Occipital lobe (tissue), 2 donors: Measurements from ENCODE around the gene CD52. TPM values are rescaled to one million over a fixed set of nuclear protein-coding genes. Genes with fewer than 3 reads are reported as not detected.
"Not testable (repeated sequence)": the region's sequence is repeated elsewhere in the genome, so short reads cannot be mapped to it uniquely, and the experiment has no call there.

ENCODE experiments used
- DNase-seq: peaks from one replicate; lab custom pipeline; 2025; lab: John Stamatoyannopoulos, UW
- total RNA-seq: library from RNA; depleted of rRNA; stranded (reverse); fragments of >200 nt; gene quantifications from one replicate; pipeline ENCODE4 v1.2.3, GENCODE V29; 2014

Gene CD52
- total RNA-seq, 1 donor from 2014 or later: 1.1 TPM

DNA sequence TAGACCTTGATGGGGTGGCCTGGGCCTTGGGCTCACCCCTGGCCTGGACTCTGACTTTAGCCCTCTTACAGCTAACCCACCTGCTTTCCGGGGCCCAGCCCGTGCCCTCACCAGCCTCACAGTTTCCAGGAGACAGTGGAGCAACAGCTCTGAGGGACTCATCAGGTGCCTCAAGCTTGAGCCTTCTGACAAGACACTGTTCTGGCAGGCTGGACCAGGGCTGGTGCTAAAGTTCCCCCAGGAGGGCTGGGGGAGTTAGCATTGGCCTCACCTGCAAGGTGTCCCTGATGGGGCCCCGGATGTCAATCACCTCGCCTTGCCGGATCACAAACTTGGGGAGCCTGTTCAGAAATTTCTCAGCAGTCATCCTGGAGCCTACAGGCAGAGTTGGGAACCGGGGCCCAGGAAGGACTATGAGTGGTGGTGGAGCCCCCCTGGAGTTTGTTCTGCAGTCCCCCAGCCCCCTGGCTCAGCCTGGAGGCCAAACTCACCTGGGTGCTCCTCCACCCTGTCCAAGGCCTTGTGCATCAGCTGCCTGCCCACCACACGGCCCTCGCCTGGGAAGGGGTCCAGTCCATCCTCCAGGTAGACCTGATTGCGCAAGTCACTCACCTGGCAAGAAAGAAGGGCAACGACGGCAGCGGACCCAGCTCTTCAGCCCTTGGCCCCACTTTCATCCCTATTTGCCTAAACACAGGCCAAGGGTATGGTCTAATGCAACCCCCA lies 33.7 kb upstream of the CD52 start:
- no peak for DNase-seq

GRCh38 chr1:26284597-26285347 lies 33.0 kb upstream of the CD52 start:
- peak; percentile 22 for DNase-seq

GRCh38 chr1:26285366-26286063 lies 32.2 kb upstream of the CD52 start:
- no peak for DNase-seq

GRCh38 chr1:26286064-26286416 lies 31.7 kb upstream of the CD52 start:
- DNase-seq: no peak

- no peak for DNase-seq
These were observed 30.6 kb upstream of the CD52 start for GRCh38 chr1:26287033-26287711.

GRCh38 chr1:26287811-26288210 lies 29.9 kb upstream of the CD52 start:
- DNase-seq: no peak

DNA sequence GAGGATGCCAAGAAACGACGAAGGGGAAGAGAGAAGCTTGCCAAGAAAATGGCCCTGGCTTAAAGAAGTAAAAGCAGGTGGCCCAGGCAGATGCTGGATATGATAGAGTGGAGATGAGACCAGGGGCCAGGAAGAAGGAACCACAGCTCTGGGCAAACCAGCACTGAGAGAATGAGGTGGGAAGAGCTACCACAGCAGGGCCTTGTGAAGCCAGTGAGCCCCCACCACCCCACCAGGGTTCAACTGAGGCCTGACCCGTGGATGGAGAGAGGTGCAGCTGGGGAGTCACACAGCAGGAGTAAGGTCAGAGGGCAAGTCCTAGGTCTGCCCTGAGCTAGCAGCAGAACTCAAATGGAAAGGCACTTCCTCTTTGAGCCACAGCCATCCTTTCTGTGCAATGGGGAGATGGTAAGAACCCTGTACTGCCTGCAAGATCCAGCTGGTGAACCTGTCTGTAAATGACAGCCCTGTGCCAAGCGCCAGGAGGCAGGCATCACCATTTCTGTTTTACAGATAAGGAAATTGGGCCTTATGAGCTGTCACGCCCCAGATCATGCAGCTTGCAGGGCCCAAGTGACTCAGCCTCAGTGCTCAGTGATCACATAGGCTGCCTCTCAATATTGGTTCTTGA lies 29.3 kb upstream of the CD52 start:
- peak; percentile 31 for DNase-seq

DNA sequence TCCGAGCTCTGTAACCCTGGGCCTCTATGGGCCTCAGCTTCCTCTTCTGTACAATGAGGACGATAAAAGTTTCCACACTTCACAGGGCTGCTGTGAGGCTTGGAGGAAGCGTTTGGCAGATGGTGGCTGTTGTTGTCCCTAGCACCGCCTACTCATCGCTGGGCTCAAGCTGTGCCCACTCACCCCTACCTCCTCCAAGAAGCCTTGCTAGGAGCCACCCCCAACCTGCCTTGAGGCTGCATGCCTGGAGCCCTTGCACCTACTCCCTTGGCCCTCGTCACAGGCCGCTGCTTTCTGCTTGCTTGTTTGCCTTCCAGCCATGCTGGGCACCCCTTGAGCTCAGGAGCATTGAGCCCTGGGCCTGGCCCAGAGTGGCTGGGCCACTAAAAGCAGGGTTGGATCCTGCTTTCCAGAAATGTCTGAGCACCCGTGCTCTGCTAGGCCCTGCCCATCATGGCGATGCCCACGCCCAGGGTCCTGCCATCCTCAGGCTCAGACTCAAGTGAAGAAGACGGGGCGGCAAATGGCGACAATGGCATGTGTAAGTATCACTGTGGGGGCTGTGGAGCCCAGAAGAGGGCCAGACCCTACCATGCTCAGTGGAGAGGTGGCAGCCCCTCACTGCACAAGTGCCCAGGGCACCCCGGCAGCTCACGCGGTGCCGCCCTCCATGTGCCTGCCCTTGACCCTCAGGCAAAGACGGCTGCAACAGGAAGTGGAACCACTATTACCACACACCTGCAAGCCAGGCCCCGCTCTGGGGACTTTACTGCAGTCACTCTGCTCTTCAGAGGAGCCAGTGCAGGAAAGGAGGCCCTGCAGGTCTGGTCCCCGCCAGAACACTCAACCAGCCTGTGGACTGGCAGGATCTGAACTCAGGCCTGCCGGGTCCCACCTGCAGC lies 28.3 kb upstream of the CD52 start:
- peak; percentile 42 for DNase-seq

GRCh38 chr1:26290122-26290881 lies 27.5 kb upstream of the CD52 start:
- no peak for DNase-seq

DNA sequence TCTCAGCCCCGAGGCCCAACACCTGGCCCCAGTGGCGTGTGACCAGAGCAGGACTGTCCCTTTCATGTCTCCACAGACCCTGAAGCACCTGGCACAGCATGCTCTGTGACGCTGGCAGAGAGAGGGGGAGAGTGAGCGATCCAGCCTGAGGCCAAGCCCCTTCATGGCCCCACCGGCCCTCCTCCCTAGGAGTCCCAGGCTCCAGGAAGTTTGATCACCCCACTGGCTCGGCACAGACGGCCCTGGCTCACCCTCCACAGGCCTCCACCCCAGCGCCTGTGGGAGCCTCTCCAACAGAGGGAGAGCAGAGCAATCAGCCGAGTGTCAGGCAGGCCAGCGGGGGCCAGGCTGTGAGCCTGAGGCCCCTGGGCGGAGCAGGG lies 26.9 kb upstream of the CD52 start:
- DNase-seq: no peak

DNA sequence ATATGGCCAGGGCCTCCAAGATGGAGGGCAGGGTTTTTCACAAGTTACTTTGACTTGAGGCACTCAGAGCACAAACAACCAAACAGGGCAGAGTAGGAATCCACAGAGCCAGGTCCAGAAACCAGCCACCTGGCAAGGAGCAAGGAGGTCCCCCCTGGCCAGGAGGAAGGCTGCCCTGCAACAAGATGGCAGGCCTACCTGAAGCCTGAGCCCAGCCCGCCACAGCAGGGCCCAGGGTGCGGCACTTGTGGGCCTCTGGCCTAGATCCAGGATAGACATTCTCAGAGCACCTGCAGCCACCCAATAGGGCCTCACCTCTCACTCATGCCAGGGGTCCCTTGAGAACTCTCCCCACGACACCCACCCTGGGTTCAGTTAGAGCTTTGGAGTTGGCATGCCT lies 26.3 kb upstream of the CD52 start:
- DNase-seq: no peak

GRCh38 chr1:26291939-26292338 lies 25.8 kb upstream of the CD52 start:
- no peak for DNase-seq

DNA sequence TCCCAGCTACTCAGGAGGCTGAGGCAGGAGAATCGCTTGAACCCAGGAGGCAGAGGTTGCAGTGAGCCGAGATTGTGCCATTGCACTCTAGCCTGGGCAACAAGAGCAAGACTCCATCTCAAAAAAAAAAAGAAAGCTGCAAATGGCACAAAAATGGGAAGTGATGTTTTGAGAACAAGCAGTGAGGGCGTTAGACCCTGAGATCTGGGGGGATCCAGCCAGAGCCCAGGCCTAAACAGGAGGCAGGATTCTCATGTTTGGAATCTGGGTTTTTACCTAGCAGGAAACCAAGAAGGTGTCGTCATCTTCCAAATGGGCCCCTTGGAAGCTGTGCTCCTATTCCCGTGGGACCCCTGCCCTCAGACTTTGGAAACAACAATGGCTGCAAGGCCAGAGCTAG lies 25.0 kb upstream of the CD52 start:
- not testable (repeated sequence) for DNase-seq

- no peak for DNase-seq
These were observed 23.8 kb upstream of the CD52 start for GRCh38 chr1:26293911-26294463.

DNA sequence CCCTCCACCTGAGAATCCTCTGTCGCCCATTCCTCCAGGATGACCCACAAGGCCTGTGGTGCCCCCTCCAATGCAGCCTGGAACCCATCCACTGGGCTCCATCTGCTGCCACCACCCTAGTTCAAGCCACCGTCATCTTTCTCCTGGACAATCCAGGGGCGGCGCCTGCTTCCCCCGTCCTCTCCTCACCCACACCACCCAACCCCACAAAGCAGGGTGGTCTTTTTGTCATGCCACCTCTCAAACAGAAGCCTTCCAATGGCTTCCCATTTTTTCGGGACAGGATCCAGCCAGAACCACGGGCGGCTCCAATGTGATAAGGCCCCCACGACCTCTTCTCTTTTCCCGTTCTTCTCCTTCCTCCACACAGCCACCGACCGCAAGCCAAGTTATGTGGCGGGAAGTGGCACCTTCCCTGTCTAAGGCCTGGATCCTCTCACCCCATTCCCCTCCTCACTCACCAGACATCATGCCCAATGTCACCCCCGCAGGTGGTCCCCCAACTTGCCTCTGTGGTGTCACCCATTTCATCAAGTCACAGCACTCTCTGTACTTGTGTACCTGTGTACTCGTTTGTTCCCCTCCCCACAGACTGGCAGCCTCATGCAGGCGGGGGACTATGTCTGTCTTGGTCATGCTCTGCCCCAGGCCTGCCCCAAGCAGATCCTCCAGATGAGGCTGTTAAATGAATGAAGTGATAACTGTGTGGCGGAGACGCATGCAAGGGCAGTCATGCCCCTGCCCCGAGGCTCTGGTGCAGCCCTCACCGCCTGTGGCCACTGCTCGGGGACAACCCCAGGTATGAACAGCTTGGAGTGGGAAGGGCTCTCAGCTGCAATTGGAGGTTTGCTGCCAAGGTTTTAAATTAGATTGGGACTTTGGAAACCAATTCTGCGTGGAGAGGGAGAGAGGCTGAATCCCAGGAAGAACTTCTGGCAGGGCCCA lies 22.3 kb upstream of the CD52 start:
- no peak for DNase-seq

GRCh38 chr1:26296340-26297056 lies 21.3 kb upstream of the CD52 start:
- DNase-seq: no peak

- DNase-seq: no peak
These were observed 20.5 kb upstream of the CD52 start for GRCh38 chr1:26297057-26297790.
